ENCODE data around the gene MORN4.

GRCh38 chr10:97566336-97566996 is 66.8 kb downstream of the MORN4 start:
- no peak for TF ChIP-seq CTCF (IDR thresholded peaks at IDR 0.05)
- TF ChIP-seq ZFX (IDR thresholded peaks at IDR 0.05; ENCODE audit: borderline replicate concordance), result no peak

All from 22Rv1 (cell line).